ENCODE measurements around the gene LIMK1. TPM values are rescaled to one million over a fixed set of nuclear protein-coding genes. Genes with fewer than 3 reads are reported as not detected.

The LIMK1 gene
- total RNA-seq, 4 donors from 2014 or later: 12.8 to 21.5 (median 17.2) TPM

DNA sequence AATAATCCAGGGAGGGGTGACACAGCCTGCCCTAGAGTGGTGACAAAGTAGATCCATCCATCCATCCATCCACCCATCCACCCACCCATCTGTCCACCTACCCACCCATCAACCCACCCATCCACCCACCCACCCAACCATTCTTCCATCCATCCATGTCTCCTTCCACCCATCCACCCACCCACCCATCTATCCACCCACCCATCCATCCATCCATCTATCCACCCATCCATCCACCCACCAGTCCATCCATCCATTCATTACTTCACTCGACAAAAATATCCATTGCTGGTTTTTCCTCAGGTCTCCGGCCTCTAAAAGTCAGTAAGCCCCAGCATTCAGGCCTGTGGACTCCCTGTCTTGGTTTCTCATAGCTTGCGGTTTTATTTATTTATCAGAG, 12.5 kb upstream of the LIMK1 start:
- 100% methylated on average over 3 of the region's 3 CpGs for WGBS
- no peaks in the 10 kb centered on the region for H3K36me3 ChIP-seq
- DNase-seq (ENCODE audit: low spot score in 2 of 2): no peak
- H3K4me3 ChIP-seq: no peak overlapping the region
- peaks cover 5% of the 10 kb centered on the region for H3K4me1 ChIP-seq
- TF ChIP-seq, protein P1, sequence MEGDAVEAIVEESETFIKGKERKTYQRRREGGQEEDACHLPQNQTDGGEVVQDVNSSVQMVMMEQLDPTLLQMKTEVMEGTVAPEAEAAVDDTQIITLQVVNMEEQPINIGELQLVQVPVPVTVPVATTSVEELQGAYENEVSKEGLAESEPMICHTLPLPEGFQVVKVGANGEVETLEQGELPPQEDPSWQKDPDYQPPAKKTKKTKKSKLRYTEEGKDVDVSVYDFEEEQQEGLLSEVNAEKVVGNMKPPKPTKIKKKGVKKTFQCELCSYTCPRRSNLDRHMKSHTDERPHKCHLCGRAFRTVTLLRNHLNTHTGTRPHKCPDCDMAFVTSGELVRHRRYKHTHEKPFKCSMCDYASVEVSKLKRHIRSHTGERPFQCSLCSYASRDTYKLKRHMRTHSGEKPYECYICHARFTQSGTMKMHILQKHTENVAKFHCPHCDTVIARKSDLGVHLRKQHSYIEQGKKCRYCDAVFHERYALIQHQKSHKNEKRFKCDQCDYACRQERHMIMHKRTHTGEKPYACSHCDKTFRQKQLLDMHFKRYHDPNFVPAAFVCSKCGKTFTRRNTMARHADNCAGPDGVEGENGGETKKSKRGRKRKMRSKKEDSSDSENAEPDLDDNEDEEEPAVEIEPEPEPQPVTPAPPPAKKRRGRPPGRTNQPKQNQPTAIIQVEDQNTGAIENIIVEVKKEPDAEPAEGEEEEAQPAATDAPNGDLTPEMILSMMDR (IDR thresholded peaks at IDR 0.05): no peak
- TF ChIP-seq POLR2AphosphoS5 (IDR thresholded peaks at IDR 0.05) (no peak), POLR2A (IDR thresholded peaks at IDR 0.05) (no peak), EP300 (IDR thresholded peaks at IDR 0.05) (no peak)
- no peak overlapping the region for H3K27ac ChIP-seq
- H3K27me3 ChIP-seq: no peaks in the 10 kb centered on the region
- no peaks in the 10 kb centered on the region for H3K9me3 ChIP-seq

DNA sequence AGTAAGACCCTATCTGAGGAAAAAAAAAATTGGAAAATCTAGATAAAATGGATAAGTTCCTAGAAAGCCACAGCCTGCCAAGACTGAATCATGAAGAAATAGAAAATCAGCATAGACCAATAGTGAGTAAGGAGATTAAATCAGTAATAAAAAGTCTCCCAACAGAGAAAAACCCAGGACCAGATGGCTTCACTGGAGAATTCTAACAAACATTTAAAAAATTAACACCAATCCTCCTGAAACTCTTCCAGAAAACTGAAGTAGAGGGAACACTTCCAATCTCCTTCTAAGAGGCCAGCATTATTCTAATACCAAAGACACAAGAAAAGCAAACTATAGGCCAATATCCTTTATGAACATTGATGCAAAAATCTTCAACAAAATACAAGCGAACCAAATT, 8.8 kb upstream of the LIMK1 start:
- no peak for DNase-seq (ENCODE audit: low spot score in 2 of 2)
- H3K36me3 ChIP-seq: no peaks in the 10 kb centered on the region
- H3K4me1 ChIP-seq: peaks cover 9% of the 10 kb centered on the region
- H3K27ac ChIP-seq: no peak overlapping the region
- H3K9me3 ChIP-seq: no peaks in the 10 kb centered on the region
- H3K4me3 ChIP-seq: no peak overlapping the region
- WGBS: 75% methylated on average over 1 of the region's 1 CpG
- TF ChIP-seq EP300 (IDR thresholded peaks at IDR 0.05): no peak
- TF ChIP-seq, protein P1 (IDR thresholded peaks at IDR 0.05): no peak
- no peak for TF ChIP-seq POLR2A (IDR thresholded peaks at IDR 0.05)
- H3K27me3 ChIP-seq: no peaks in the 10 kb centered on the region

DNA sequence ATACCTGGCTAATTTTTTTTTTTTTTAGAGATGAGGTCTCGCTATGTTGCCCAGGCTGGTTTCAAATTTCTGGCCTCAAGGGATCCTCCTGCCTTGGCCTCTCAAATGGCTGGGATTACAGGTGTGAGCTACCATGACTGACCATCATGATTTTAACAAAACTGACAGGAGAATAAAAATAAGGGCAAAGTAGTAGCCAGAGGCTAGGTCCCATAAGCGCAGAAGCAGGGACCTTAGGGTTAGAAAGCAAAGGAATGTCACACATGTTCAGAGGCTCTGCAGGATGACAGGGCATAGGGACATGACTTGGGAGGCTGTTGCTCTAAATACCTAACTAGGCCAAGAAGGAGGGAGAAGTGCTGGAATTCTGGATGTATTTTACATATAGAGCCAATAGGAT, 5.1 kb upstream of the LIMK1 start:
- DNase-seq (ENCODE audit: low spot score in 2 of 2): no peak
- no peak overlapping the region for H3K4me3 ChIP-seq
- no peaks in the 10 kb centered on the region for H3K9me3 ChIP-seq
- TF ChIP-seq POLR2A (IDR thresholded peaks at IDR 0.05): no peak
- no peak for TF ChIP-seq EP300 (IDR thresholded peaks at IDR 0.05)
- TF ChIP-seq POLR2AphosphoS5 (IDR thresholded peaks at IDR 0.05): no peak
- TF ChIP-seq, protein P1 (IDR thresholded peaks at IDR 0.05): no peak
- H3K27me3 ChIP-seq: no peaks in the 10 kb centered on the region
- peaks cover 10% of the 10 kb centered on the region for H3K4me1 ChIP-seq
- no peaks in the 10 kb centered on the region for H3K36me3 ChIP-seq
- H3K27ac ChIP-seq: no peak overlapping the region
- 95% methylated on average over 2 of the region's 2 CpGs for WGBS

DNA sequence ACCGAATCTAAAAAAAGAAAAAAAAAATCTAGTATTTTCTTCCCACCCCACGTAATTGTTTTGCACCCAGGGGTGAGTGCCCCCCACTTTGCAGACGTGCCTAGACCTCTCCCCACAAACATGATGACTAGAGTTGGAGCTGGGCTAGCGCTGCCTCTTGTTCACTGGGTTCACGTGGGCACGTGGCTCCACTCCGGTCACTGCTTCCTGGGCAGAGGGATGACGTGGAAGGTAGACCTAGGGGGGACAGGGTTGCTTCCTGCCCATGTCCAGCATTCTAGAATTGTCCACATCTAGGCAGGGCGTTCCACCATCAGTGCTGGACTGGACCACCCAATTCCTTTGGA, 861 bp upstream of the LIMK1 start:
- no peaks in the 10 kb centered on the region for H3K36me3 ChIP-seq
- WGBS: 82% methylated on average over 9 of the region's 9 CpGs
- no peak for DNase-seq (ENCODE audit: low spot score in 2 of 2)
- peaks cover 27% of the 10 kb centered on the region for H3K4me1 ChIP-seq
- H3K4me3 ChIP-seq: no peak overlapping the region
- TF ChIP-seq POLR2A (IDR thresholded peaks at IDR 0.05) (no peak), POLR2AphosphoS5 (IDR thresholded peaks at IDR 0.05) (no peak), EP300 (IDR thresholded peaks at IDR 0.05) (no peak)
- TF ChIP-seq, protein P1 (IDR thresholded peaks at IDR 0.05): no peak
- H3K27ac ChIP-seq: no peak overlapping the region
- H3K27me3 ChIP-seq: no peaks in the 10 kb centered on the region
- no peaks in the 10 kb centered on the region for H3K9me3 ChIP-seq

DNA sequence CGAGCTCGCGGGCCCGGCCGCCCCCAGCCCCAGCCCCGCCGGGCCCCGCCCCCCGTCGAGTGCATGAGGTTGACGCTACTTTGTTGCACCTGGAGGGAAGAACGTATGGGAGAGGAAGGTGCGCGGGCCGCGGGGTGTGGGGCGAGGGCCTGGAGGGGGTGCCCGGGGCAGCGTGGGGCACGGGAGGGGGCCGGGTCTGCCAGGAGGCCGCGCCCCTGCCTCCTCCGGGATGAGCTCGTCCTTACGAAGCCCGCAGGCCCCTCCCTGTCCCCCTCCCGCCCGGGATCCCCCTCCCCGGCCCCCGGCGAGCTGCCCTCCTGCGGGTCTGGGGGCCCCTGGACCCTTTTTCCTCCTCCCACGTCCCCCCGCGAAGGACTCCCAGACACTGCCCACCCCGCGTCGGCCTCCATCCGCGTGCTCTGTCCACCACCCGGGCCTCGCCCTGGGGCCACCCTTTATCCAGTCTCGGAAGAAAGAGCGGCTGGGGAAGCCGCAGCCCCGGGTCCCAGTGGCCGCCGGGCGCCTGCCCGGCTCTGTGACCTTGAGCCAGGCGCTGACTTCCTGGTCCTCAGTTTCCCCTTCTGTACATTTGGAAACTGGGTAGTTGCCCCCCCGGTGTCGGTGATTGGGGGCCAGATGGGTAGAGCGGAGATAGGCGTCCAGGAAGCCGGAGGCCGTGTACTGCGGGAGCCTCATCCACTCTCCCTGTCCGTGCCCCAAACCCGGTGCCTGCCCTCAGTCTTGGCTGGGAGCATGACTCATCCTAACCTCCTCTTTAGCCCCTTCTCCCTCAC, 521 bp downstream of the LIMK1 start:
- Histone ChIP-seq H3K27me3 (no peaks in the 10 kb centered on the region), H3K4me1 (peaks cover 25% of the 10 kb centered on the region), H3K9me3 (no peaks in the 10 kb centered on the region), H3K27ac (peak overlapping the region; percentile 79), H3K4me3 (peak overlapping the region; percentile 83), H3K36me3 (peaks cover 3% of the 10 kb centered on the region)
- WGBS: 5% methylated on average over 15 of the region's 61 CpGs
- no peak for TF ChIP-seq EP300 (IDR thresholded peaks at IDR 0.05)
- TF ChIP-seq, protein P1 (IDR thresholded peaks at IDR 0.05): no peak
- TF ChIP-seq POLR2AphosphoS5 (IDR thresholded peaks at IDR 0.05): no peak
- no peak for TF ChIP-seq POLR2A (IDR thresholded peaks at IDR 0.05)
- DNase-seq (ENCODE audit: low spot score in 2 of 2): peak in 1 of 2 donors; percentile 80
